ENCODE measurements around the gene HRH3. TPM values are rescaled to one million over a fixed set of nuclear protein-coding genes. Genes with fewer than 3 reads are reported as not detected.

Gene HRH3
- total RNA-seq, 5 donors from 2014 or later (not counting 1 experiment from before 2014, with no cell fraction given): not detected

- H3K27me3 ChIP-seq (replicated peaks in 1 of 2; ENCODE audit: control insufficient read depth in 2 of 2, extremely low read depth in 1 of 2, insufficient read depth in 2 of 2, low read length in 1 of 2): no peaks in the 10 kb centered on the region
- H3K36me3 ChIP-seq (ENCODE audit: control insufficient read depth in 2 of 2, extremely low read depth in 1 of 2, insufficient read depth in 1 of 2, low read length in 1 of 2): no peaks in the 10 kb centered on the region
- DNase-seq (no peak), ATAC-seq (replicated peaks in 1 of 4) (no peak)
- H3K36me3 Mint-ChIP-seq: peaks cover 3% of the 10 kb centered on the region
- peak overlapping the region; percentile 79 to 80 for H3K27ac Mint-ChIP-seq
- peak overlapping the region; percentile 82 to 85 for H3K4me3 ChIP-seq (ENCODE audit: control insufficient read depth in 1 of 2, extremely low read depth in 1 of 2, low read length in 1 of 2)
- H3K27me3 Mint-ChIP-seq: no peaks in the 10 kb centered on the region
- ChIA-PET POLR2A (no interaction called here), CTCF (no interaction called here)
- H3K4me1 Mint-ChIP-seq: peaks cover 38 to 46% (median 45%) of the 10 kb centered on the region in 3 donors
- 16% methylated on average over 15 of the region's 25 CpGs for WGBS (ENCODE audit: insufficient coverage)
- H3K9me3 ChIP-seq: no peaks in the 10 kb centered on the region
- H3K9me3 Mint-ChIP-seq: no peaks in the 10 kb centered on the region
- peak overlapping the region; percentile 76 for H3K27ac ChIP-seq (ENCODE audit: low read length)
- peaks cover 12 to 24% of the 10 kb centered on the region in 2 experiments for H3K4me1 ChIP-seq (ENCODE audit: control insufficient read depth in 1 of 2, extremely low read depth in 1 of 2, insufficient read depth in 2 of 2, low read length in 2 of 2)
- H3K4me3 Mint-ChIP-seq: peak overlapping the region; percentile 84 to 86 (median 86)
Measured at GRCh38 chr20:62183426-62184142, 36.5 kb downstream of the HRH3 start.

- under 1% methylated on average over 89 of the region's 96 CpGs for WGBS (ENCODE audit: insufficient coverage)
- Mint-ChIP-seq H3K4me1 (peaks cover 34 to 43% (median 42%) of the 10 kb centered on the region in 3 donors), H3K27ac (peak within 1 kb of the TSS; percentile 87 to 89), H3K27me3 (no peaks in the 10 kb centered on the region), H3K4me3 (peak within 1 kb of the TSS; percentile 84 to 91 (median 86)), H3K36me3 (peaks cover 3% of the 10 kb centered on the region), H3K9me3 (no peaks in the 10 kb centered on the region)
- Histone ChIP-seq H3K36me3 (ENCODE audit: control insufficient read depth in 2 of 2, extremely low read depth in 1 of 2, insufficient read depth in 1 of 2, low read length in 1 of 2) (no peaks in the 10 kb centered on the region), H3K27ac (ENCODE audit: low read length) (peak within 1 kb of the TSS; percentile 78), H3K4me3 (ENCODE audit: control insufficient read depth in 1 of 2, extremely low read depth in 1 of 2, low read length in 1 of 2) (peak within 1 kb of the TSS; percentile 82 to 85), H3K27me3 (replicated peaks in 1 of 2; ENCODE audit: control insufficient read depth in 2 of 2, extremely low read depth in 1 of 2, insufficient read depth in 2 of 2, low read length in 1 of 2) (no peaks in the 10 kb centered on the region), H3K9me3 (no peaks in the 10 kb centered on the region), H3K4me1 (ENCODE audit: control insufficient read depth in 1 of 2, extremely low read depth in 1 of 2, insufficient read depth in 2 of 2, low read length in 2 of 2) (peaks cover 12 to 24% of the 10 kb centered on the region in 2 experiments)
- peak; percentile 84 to 97 (median 92) for DNase-seq
- peak; percentile 95 to 97 (median 96) for ATAC-seq (replicated peaks in 1 of 4)
- ChIA-PET CTCF (no interaction called here), POLR2A (no interaction called here)
Measured at GRCh38 chr20:62182469-62183425, 37.3 kb downstream of the HRH3 start, which contains the start of gene MTG2. Gene MTG2 (plus strand): TSS chr20:62183028. CDS start chr20:62193421, 10,393 bp downstream.

DNA sequence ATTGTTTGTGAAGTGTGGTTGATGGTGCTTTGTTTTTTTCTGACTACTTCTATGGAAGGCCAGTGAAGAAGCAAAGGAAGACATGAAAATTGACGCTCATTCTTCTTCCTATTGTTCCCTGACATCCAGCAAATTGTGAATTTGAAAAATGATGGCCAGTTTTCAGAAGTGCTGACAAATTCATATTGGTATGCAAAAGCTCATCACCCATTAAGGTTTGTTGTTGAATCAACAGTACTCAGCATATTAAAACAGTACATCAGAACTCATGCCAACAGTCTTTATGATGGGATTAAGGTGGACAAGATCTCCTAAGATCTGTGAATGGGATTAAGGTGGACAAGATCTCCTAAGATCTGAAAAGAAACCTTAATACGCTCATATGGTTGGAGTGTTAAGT, 38.3 kb downstream of the HRH3 start:
- H3K27me3 Mint-ChIP-seq: no peaks in the 10 kb centered on the region
- peak overlapping the region; percentile 78 for H3K27ac ChIP-seq (ENCODE audit: low read length)
- H3K4me3 ChIP-seq (ENCODE audit: control insufficient read depth in 1 of 2, extremely low read depth in 1 of 2, low read length in 1 of 2): peak overlapping the region in 1 of 2 donors; percentile 85
- H3K36me3 Mint-ChIP-seq: peaks cover 2% of the 10 kb centered on the region
- DNase-seq (no peak), ATAC-seq (replicated peaks in 1 of 4) (no peak)
- H3K9me3 Mint-ChIP-seq: no peaks in the 10 kb centered on the region
- no CpG with 5 or more reads among the region's 2 CpGs for WGBS (ENCODE audit: insufficient coverage)
- ChIA-PET POLR2A (no interaction called here), CTCF (no interaction called here)
- peak overlapping the region; percentile 87 to 89 for H3K27ac Mint-ChIP-seq
- H3K9me3 ChIP-seq: no peaks in the 10 kb centered on the region
- peak overlapping the region; percentile 84 to 91 (median 86) for H3K4me3 Mint-ChIP-seq
- peaks cover 27 to 35% (median 34%) of the 10 kb centered on the region in 3 donors for H3K4me1 Mint-ChIP-seq
- H3K27me3 ChIP-seq (replicated peaks in 1 of 2; ENCODE audit: control insufficient read depth in 2 of 2, extremely low read depth in 1 of 2, insufficient read depth in 2 of 2, low read length in 1 of 2): no peaks in the 10 kb centered on the region
- H3K4me1 ChIP-seq (ENCODE audit: control insufficient read depth in 1 of 2, extremely low read depth in 1 of 2, insufficient read depth in 2 of 2, low read length in 2 of 2): peaks cover 12 to 24% of the 10 kb centered on the region in 2 experiments
- no peaks in the 10 kb centered on the region for H3K36me3 ChIP-seq (ENCODE audit: control insufficient read depth in 2 of 2, extremely low read depth in 1 of 2, insufficient read depth in 1 of 2, low read length in 1 of 2)

- Histone ChIP-seq H3K36me3 (ENCODE audit: control insufficient read depth in 2 of 2, extremely low read depth in 1 of 2, insufficient read depth in 1 of 2, low read length in 1 of 2) (peaks cover 0 to 3% of the 10 kb centered on the region in 2 donors), H3K4me3 (ENCODE audit: control insufficient read depth in 1 of 2, extremely low read depth in 1 of 2, low read length in 1 of 2) (no peak overlapping the region), H3K27ac (ENCODE audit: low read length) (no peak overlapping the region), H3K9me3 (no peaks in the 10 kb centered on the region), H3K27me3 (replicated peaks in 1 of 2; ENCODE audit: control insufficient read depth in 2 of 2, extremely low read depth in 1 of 2, insufficient read depth in 2 of 2, low read length in 1 of 2) (no peaks in the 10 kb centered on the region), H3K4me1 (ENCODE audit: control insufficient read depth in 1 of 2, extremely low read depth in 1 of 2, insufficient read depth in 2 of 2, low read length in 2 of 2) (peaks cover 12 to 14% of the 10 kb centered on the region in 2 experiments)
- no peaks in the 10 kb centered on the region for H3K9me3 Mint-ChIP-seq
- no peaks in the 10 kb centered on the region for H3K27me3 Mint-ChIP-seq
- ATAC-seq (replicated peaks in 1 of 4) (no peak), DNase-seq (no peak)
- no peak overlapping the region for H3K27ac Mint-ChIP-seq
- ChIA-PET POLR2A (interaction anchor here in 1 of 2 donors (0.6 kb wide), 1 partner anchor 9 kb away, joined by 3 read pairs; no protein-coding TSS in a partner anchor), CTCF (no interaction called here)
- H3K4me1 Mint-ChIP-seq: peaks cover 16 to 19% (median 17%) of the 10 kb centered on the region in 3 donors
- 99% methylated on average over 12 of the region's 14 CpGs for WGBS (ENCODE audit: insufficient coverage)
- peaks cover 6% of the 10 kb centered on the region for H3K36me3 Mint-ChIP-seq
- no peak overlapping the region for H3K4me3 Mint-ChIP-seq
Measured at GRCh38 chr20:62179162-62179504, 40.9 kb downstream of the HRH3 start.

- peaks cover 10 to 13% (median 12%) of the 10 kb centered on the region in 3 donors for H3K4me1 Mint-ChIP-seq
- no peak overlapping the region for H3K4me3 Mint-ChIP-seq
- WGBS (ENCODE audit: insufficient coverage): 100% methylated on average over 9 of the region's 19 CpGs
- CTCF ChIA-PET: no interaction called here
- Histone ChIP-seq H3K4me1 (ENCODE audit: control insufficient read depth in 1 of 2, extremely low read depth in 1 of 2, insufficient read depth in 2 of 2, low read length in 2 of 2) (peaks cover 8 to 9% of the 10 kb centered on the region in 2 experiments), H3K4me3 (ENCODE audit: control insufficient read depth in 1 of 2, extremely low read depth in 1 of 2, low read length in 1 of 2) (no peak overlapping the region), H3K27me3 (replicated peaks in 1 of 2; ENCODE audit: control insufficient read depth in 2 of 2, extremely low read depth in 1 of 2, insufficient read depth in 2 of 2, low read length in 1 of 2) (no peaks in the 10 kb centered on the region), H3K27ac (ENCODE audit: low read length) (no peak overlapping the region), H3K36me3 (ENCODE audit: control insufficient read depth in 2 of 2, extremely low read depth in 1 of 2, insufficient read depth in 1 of 2, low read length in 1 of 2) (peaks cover 0 to 3% of the 10 kb centered on the region in 2 donors), H3K9me3 (no peaks in the 10 kb centered on the region)
- H3K9me3 Mint-ChIP-seq: no peaks in the 10 kb centered on the region
- ATAC-seq (replicated peaks in 1 of 4) (no peak), DNase-seq (no peak)
- H3K27ac Mint-ChIP-seq: no peak overlapping the region
- H3K36me3 Mint-ChIP-seq: peaks cover 9% of the 10 kb centered on the region
- POLR2A ChIA-PET: no interaction called here
- H3K27me3 Mint-ChIP-seq: no peaks in the 10 kb centered on the region
Measured at GRCh38 chr20:62178316-62179161, 41.5 kb downstream of the HRH3 start.

DNA sequence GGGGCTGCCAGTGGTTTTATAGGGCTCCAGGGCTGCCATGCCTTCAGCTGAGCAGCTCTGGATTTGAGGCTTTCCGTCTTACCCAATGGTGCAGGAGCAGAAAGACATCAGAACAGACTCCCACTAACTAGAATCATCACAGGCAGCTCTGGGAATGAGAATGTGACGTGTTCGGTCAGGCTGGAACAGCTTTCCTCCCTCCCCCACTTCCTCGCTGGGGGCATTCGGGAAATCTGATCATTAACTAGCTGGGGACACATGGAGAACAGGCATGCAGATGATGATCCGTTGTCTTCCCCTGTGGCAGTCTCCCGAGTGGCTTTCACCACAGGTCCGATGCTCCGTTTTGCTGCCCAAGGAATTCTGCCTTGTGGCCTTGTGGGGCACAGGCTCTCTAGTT, 42.8 kb downstream of the HRH3 start:
- Histone ChIP-seq H3K4me1 (ENCODE audit: control insufficient read depth in 1 of 2, extremely low read depth in 1 of 2, insufficient read depth in 2 of 2, low read length in 2 of 2) (peaks cover under 1 to 6% of the 10 kb centered on the region in 2 experiments), H3K27ac (ENCODE audit: low read length) (no peak overlapping the region), H3K27me3 (replicated peaks in 1 of 2; ENCODE audit: control insufficient read depth in 2 of 2, extremely low read depth in 1 of 2, insufficient read depth in 2 of 2, low read length in 1 of 2) (no peaks in the 10 kb centered on the region), H3K9me3 (no peaks in the 10 kb centered on the region), H3K4me3 (ENCODE audit: control insufficient read depth in 1 of 2, extremely low read depth in 1 of 2, low read length in 1 of 2) (no peak overlapping the region), H3K36me3 (ENCODE audit: control insufficient read depth in 2 of 2, extremely low read depth in 1 of 2, insufficient read depth in 1 of 2, low read length in 1 of 2) (peaks cover 0 to 3% of the 10 kb centered on the region in 2 donors)
- WGBS (ENCODE audit: insufficient coverage): 100% methylated on average over 8 of the region's 9 CpGs
- Mint-ChIP-seq H3K4me1 (peaks cover 7 to 8% (median 7%) of the 10 kb centered on the region in 3 donors), H3K27ac (no peak overlapping the region), H3K36me3 (peaks cover 9% of the 10 kb centered on the region), H3K9me3 (no peaks in the 10 kb centered on the region), H3K27me3 (no peaks in the 10 kb centered on the region), H3K4me3 (no peak overlapping the region)
- POLR2A ChIA-PET: no interaction called here
- CTCF ChIA-PET: no interaction called here
- ATAC-seq (replicated peaks in 1 of 4) (no peak), DNase-seq (no peak)
